WI38 (cell line): ENCODE measurements around the gene SLC16A5.
A peak's percentile ranks its signal among the peaks of the same experiment; 100 is the strongest.

Experiments used
- H3K4me3 ChIP-seq: 2 replicates; pipeline ENCODE4 v1.5.1; 2011; ENCODE audit warnings: low read depth, mild to moderate bottlenecking, control low read depth, low read length
- TF ChIP-seq, protein P1 (sequence below): IDR thresholded peaks from 2 replicates; pipeline ENCODE4 v1.5.1; 2012; ENCODE audit warnings: low read depth, mild to moderate bottlenecking, control low read depth, low read length

The SLC16A5 gene

DNA sequence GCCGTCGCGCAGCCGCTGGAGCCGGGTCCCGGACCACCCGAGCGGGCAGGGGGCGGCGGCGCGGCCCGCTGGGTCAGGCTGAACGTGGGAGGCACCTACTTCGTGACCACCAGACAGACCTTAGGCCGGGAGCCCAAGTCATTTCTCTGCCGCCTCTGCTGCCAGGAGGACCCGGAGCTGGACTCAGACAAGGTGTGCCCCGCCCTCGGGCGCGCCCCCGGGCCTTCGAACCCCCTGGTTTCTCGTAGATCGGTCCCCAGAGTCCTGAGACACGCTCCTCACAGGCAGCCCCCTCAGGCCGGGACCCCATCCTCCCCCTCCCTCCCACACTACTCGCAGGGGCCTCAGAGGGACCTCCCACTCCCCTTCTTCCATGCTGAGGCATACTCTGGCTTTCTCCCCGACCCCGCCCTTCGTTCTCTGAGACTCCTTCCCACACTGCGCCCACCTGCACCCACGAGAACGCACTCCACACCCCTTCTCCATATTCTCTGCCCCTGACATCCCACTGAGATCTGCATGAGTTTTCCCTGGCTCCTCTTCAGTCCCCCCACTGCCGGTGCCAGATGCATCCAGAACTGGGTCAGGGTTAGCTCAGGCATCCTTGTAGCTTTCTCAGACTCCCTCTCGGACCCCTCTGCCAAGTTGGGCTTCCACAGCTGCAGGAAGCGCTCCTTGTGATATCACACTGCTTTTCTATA lies 40.2 kb upstream of the SLC16A5 start:
- H3K4me3 ChIP-seq: peak overlapping the region; percentile 92
- TF ChIP-seq, protein P1, sequence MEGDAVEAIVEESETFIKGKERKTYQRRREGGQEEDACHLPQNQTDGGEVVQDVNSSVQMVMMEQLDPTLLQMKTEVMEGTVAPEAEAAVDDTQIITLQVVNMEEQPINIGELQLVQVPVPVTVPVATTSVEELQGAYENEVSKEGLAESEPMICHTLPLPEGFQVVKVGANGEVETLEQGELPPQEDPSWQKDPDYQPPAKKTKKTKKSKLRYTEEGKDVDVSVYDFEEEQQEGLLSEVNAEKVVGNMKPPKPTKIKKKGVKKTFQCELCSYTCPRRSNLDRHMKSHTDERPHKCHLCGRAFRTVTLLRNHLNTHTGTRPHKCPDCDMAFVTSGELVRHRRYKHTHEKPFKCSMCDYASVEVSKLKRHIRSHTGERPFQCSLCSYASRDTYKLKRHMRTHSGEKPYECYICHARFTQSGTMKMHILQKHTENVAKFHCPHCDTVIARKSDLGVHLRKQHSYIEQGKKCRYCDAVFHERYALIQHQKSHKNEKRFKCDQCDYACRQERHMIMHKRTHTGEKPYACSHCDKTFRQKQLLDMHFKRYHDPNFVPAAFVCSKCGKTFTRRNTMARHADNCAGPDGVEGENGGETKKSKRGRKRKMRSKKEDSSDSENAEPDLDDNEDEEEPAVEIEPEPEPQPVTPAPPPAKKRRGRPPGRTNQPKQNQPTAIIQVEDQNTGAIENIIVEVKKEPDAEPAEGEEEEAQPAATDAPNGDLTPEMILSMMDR: no peak

DNA sequence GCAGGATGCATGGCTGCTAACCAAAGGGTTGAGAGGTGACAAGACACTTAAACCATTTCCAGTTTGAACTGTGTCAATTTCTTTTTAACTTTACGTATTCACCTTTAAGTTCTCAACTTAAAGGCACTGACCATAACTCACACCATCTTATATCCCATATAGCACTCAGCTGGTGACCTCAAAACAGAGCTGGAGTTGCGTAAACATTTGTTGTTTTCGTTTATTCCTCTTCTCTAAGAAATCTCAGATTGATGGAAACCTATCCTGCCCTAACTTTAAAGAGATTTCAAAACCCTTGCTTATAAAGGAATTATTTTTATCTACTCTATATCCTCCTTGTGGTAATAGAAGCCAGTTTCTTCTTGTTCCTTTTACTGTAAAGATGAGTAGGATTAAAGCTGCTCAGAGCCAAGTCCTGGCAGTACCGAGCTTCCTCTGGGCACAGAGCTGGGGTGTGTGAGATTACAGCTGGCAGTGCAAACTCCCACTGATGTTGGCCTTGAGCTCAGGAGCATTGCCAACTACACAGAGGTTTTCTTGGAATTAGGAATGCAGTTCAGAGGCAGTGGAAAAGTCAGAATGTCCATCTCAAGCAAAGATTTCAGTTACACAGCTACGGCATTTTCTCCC lies 39.4 kb upstream of the SLC16A5 start:
- TF ChIP-seq, protein P1: no peak
- H3K4me3 ChIP-seq: peak overlapping the region; percentile 92

DNA sequence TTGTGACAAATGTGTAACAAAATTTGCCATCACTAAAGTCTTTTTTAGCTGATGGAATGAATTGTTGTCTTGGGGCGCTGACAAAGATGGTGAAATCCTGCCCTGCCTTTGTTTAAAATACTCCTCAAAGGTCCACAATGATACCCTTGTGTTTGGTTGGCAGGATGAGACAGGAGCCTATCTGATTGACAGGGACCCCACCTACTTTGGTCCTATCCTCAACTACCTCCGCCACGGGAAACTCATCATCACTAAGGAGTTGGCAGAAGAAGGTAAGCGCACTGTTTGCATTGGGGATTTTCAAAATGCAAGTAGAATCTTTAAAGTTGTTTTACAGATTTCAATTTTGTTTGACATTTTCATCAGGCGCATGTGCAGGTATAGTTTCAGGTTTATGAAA lies 38.7 kb upstream of the SLC16A5 start:
- peak overlapping the region; percentile 92; the same call in 1 of the 2 replicates for H3K4me3 ChIP-seq
- TF ChIP-seq, protein P1: no peak

DNA sequence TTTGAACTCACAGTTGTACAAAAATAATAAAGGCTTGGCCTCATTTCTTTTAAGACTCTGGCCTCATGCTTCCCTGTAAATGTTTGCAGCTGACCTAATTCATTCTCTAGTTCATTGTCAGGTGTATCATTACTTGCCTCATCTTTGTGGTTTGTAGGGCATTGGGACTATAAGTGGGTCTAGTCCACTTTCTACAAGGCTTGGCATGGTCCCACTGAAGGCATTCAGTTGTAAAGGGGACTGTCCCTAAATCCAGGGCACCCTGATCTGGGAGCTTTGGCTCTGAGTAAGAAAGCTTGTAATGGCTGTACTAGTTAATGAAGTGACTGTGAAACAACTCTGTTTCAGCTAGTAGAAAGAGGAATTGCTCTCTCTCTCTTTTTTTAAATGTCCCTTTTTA lies 38.0 kb upstream of the SLC16A5 start:
- H3K4me3 ChIP-seq: no peak overlapping the region
- TF ChIP-seq, protein P1: no peak

DNA sequence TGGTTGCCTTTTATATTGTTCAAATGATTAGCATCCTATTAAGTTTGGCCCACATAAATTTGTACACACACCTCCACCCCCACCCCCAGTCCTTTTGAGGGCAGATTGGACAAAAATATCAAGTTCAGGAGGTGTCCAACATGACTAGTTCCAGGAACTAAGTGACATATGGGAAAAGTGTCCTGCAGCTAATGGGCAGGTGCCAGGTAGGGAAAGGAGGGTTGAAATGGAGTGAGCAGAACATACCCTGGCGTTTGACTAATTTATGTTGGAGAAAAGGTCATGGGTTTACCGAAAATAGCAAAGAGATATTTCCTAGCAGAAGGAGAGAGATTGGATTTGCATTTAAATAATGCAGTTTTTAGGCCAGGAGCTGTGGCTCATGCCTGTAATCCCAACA lies 35.8 kb upstream of the SLC16A5 start:
- TF ChIP-seq, protein P1: no peak
- no peak overlapping the region for H3K4me3 ChIP-seq

DNA sequence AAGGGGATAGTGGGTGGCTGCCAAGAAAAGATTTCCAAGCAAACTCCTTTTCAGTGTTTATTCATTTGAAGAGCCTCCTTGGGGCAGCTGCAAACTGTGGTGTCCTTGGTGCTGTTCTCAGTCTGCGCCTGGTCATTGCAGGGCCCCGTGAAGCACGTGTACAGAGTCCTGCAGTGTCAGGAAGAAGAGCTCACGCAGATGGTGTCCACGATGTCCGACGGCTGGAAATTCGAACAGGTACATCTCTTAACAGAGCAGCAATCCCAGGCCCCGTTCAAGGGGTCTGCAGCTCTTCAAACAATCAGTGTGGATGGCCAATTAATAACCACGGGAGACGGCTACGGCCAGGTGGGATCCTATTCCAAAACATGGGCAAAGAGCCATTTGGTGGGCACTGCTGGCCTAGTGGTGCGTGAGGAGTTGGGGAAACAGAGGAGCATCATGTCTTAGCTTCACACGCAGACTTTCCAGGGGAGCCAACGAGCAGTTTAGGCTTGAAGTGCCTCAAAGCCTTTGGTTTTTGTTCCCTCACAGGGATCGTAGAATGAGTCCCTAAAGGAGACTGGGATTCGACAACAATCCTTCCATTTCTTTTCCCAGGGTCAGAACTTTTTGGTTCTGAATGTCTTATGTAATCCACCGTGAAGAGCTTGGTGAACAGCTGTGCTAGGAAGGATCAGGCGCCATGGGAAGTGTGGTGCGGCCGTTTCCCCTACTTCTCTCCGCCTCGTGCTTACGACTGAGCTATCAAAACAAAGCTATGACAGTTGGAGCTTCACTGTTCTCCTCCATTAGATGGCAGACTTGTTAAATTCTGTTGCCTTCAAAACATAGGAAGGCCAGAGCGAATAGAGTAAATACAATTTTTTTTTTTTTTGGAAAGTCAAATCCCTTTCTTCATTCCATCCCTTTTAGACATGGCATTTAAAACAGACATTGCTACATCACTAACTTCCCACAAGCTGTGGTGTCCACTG lies 28.1 kb upstream of the SLC16A5 start:
- H3K4me3 ChIP-seq: no peak overlapping the region
- TF ChIP-seq, protein P1: peak; percentile 29
